Stimulated activated CD8-positive, alpha-beta memory T cell treated with anti-CD3 and anti-CD28 coated beads, Interleukin-15, amount 100 ng/mL, for 48 hours (primary cell): Measurements from ENCODE around the gene PACRG.

Source experiments
- DNase-seq, 2 donors: peaks; one replicate each; pipeline ENCODE4 v3.0.0-alpha.2; 2020; ENCODE audit warnings: low read depth in 2 of 2

Gene PACRG

GRCh38 chr6:163176097-163176496, 448.3 kb downstream of the PACRG start:
- no peak for DNase-seq

- DNase-seq: no peak
Measured at GRCh38 chr6:163177007-163177406, 449.2 kb downstream of the PACRG start.

- DNase-seq: no peak
Measured at GRCh38 chr6:163177892-163178420, 450.2 kb downstream of the PACRG start.

DNA sequence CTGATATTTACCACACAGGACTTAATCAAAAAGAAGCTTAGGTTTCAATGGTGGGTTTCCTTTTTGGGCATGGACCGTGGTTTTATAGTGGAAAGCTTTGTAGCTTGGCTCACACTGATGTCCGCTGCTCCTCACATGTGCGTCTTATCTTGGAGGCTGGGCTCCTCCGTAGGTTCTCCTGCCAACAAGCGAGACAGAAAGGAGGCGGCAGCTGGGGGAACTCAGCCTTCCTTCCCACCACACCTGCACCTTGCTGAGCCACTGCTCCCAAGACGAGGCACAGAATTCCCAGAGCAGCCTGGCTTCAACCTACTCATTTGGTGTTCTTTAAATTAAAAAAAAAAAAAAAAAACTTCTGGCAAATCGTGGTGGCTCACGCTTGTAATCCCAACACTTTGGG, 451.3 kb downstream of the PACRG start:
- DNase-seq: no peak

GRCh38 chr6:163179721-163180120, 451.9 kb downstream of the PACRG start:
- DNase-seq: no peak

GRCh38 chr6:163180874-163181541, 453.2 kb downstream of the PACRG start:
- no peak for DNase-seq

GRCh38 chr6:163181666-163182180, 453.9 kb downstream of the PACRG start:
- no peak for DNase-seq

DNA sequence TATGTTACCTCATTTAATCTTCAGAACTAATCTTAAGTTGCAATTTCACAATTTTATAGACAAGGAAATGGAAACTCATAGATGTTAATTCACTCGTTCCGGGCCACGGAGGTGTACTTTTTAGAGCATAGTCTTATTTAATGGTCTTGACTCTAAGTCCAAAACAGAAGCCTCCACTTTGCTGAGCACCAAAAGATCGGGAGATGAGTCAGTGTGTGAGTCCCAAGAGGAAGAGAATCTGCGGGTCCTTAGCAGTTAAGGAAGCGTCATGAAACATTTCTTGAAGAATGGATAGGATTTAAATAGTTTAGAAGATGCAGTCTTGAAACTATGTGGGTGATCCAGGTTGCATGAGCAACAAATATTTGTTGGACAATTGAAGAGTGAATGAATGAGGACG, 454.9 kb downstream of the PACRG start:
- no peak for DNase-seq

- DNase-seq: no peak
Measured at GRCh38 chr6:163183806-163184205, 456.0 kb downstream of the PACRG start.

DNA sequence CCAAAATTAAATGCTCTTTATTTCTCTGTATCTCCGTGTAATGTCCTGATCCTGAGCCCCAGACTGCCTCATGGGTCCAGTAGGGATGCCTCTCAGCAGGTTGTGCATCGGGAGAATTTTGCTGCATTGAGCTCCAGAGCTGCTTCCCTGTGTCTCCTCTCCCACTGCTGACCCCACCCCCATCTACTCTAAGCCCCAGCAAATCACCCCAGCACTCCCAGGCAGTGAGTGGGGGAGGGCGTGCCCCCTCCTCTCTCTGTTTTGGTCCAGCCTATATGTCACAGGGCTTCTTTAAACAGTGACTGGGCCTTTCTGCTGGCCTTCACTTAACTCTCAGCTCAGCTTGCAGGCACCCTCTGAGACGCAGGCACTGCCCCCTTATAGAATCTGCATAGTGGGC, 458.0 kb downstream of the PACRG start:
- DNase-seq: no peak

- no peak for DNase-seq
Measured at GRCh38 chr6:163186527-163186926, 458.8 kb downstream of the PACRG start.

DNA sequence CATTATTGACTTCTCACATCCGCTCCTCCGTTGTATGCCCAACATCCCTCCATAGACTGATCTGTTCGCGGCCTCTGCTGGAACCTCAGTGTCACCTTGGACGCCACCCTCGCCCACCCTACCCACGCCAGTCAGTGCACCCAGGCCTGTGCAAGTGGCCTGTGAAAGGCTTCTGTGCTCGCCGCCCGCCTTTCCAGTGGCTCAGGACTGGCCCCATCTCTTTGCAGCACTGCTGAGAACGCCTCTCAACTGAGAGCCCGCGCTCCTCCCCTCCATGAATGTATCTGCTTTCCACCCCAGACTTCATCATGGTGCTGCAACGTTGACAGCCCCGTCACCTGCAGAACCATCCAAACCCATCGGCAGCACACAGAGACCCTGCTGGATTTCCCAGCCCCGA, 459.4 kb downstream of the PACRG start:
- DNase-seq: no peak

DNA sequence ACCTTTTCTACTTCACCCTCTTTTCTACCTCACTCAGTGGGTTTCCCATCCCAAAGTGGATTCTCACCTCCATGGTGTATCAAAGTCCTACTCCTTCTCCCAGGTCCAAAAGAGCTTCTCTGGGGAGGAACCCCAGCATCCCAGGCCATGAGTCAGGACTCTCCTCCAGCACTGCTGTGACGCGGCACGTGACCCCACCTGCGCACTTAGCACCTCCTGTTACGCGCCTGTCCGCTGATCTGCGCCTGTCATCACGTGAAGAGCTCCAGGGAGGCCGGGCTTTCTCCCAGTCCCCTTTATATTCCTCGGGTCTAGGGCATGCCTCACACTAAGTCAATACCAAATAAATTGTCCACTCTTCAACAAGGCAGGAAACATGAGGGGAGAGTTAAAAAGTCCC, 459.8 kb downstream of the PACRG start:
- DNase-seq: no peak

GRCh38 chr6:163188746-163189145, 461.0 kb downstream of the PACRG start:
- DNase-seq: no peak

DNA sequence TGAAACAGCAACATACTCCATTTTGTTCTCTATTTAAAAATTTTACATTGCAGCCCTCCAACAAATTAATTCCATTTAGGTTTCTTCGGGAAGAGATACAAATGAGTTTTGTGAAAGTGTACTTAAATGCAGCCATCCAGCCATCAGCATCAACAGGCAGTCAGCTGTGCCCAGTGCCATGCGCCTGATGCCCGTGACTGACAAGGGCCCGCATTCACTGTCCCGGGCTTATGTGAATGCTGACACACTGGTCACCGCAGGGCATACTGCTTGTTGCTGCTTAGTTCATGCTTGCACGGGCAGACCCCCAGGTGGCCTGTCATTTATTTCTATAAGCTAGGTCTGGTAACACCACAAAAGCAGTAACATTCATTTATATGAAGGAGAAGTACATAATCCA, 461.8 kb downstream of the PACRG start:
- DNase-seq: no peak

DNA sequence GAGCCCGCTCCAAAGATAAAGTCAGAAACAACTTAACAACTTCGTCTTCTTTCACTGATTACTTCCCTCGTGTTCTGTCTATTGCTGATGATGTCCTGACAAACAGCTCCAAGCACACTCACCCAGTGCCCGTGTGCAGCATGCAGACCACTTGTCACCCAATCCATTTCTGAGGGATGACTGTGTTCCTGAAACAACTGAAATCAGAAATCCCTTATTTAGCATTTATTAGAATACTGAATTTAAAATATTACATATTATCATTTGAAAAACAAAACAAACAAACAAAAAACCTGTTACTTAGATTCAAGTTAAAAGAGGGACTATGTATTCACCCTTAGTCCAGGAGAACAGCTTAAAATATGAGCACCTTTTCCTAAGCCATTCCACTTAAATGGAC, 463.0 kb downstream of the PACRG start:
- no peak for DNase-seq

GRCh38 chr6:163191704-163192537, 464.1 kb downstream of the PACRG start:
- DNase-seq: no peak

- no peak for DNase-seq
Measured at GRCh38 chr6:163192591-163192990, 464.8 kb downstream of the PACRG start.

DNA sequence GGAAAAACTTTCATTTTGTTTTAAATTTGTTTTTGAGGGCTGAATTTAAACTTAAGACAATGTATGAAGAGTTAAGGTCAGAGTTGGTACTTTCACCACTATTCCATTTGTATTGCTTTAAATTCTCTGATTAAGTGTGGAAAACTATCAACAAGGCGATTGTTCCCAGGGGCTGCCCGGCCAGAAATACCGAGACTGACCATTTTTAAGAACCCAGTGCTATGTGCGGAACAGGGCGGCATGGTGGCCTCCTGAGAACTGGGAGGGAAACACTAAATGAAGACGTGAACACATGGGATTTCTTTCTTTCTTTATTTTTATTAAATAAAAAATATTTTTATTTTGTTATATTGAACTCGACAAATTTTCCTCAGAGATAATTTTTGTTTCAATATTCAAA, 465.6 kb downstream of the PACRG start:
- no peak for DNase-seq

GRCh38 chr6:163195721-163196691, 468.2 kb downstream of the PACRG start:
- DNase-seq: no peak

DNA sequence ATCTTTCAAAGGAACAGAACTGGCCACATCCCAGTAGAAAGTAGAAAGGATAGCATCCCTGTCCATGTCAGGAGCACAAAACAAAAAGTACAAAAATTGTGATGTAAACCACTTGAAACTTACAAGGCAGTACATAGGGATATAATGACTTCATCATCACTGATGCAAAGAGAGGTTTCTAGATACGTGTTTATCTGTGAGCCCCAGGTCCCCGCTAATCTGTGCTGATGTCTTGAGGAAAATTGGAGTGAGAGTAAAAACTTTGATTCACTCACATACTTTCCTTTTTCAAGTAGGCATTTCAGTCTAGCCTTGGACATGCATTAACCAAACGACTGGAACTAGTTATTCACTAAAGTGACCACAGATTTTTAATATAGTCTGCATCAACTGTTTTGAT, 470.1 kb downstream of the PACRG start:
- no peak for DNase-seq

DNA sequence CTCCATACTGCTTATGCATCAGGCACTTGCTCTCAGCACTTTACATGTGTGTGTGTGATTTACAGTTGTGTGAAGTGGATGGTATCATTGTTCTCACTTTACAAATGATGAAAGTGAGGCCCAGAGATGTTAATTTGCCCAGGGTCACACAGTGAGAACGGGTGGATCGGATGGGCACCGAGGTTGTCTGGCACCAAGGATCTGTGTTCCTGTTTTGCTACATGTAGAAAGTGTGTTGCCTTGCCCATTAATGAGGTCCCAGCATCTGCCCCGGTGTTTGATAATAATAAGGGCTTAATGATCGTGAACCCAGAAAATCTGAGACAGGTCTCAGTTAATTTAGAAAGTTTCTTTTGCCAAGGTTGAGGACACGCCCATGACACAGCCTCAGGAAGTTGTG, 470.6 kb downstream of the PACRG start:
- DNase-seq: no peak
